HL-60 (cell line): ENCODE measurements around the gene LRRC42.

Experiments
- POLR2AphosphoS5 ChIP-seq: IDR thresholded peaks from 2 replicates; pipeline ENCODE4 v1.6.1; 2012; ENCODE audit warnings: low read depth
- SPI1 ChIP-seq: IDR thresholded peaks from 2 replicates; pipeline ENCODE4 v1.6.1; 2012; ENCODE audit warnings: low read depth, mild to moderate bottlenecking, borderline replicate concordance
- TF ChIP-seq, protein P1 (sequence below): IDR thresholded peaks from one replicate; pipeline ENCODE4 v1.5.1; 2011; ENCODE audit warnings: low read length, control low read depth, inconsistent platforms; ENCODE audit not compliant: insufficient read depth

DNA sequence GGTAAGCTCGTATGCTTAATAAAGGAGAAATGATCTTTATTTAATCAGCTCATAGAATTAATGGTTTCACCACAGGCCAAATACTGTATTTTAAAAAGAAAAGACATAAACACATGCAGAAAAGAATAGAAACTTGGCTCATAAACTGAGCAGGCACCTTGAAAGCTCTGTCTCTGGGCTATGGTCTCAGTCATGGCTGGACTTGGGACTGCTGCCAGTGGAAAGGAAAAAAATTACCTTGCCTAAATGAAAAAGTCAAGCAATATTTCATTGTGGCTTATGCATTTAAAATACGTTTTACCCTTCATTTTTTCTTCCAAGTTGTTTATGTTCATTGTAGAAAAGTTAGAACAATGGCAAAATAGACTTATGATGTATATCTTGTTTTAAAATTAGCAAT lies 8.0 kb downstream of the LRRC42 start:
- TF ChIP-seq POLR2AphosphoS5, result no peak
- TF ChIP-seq, protein P1, sequence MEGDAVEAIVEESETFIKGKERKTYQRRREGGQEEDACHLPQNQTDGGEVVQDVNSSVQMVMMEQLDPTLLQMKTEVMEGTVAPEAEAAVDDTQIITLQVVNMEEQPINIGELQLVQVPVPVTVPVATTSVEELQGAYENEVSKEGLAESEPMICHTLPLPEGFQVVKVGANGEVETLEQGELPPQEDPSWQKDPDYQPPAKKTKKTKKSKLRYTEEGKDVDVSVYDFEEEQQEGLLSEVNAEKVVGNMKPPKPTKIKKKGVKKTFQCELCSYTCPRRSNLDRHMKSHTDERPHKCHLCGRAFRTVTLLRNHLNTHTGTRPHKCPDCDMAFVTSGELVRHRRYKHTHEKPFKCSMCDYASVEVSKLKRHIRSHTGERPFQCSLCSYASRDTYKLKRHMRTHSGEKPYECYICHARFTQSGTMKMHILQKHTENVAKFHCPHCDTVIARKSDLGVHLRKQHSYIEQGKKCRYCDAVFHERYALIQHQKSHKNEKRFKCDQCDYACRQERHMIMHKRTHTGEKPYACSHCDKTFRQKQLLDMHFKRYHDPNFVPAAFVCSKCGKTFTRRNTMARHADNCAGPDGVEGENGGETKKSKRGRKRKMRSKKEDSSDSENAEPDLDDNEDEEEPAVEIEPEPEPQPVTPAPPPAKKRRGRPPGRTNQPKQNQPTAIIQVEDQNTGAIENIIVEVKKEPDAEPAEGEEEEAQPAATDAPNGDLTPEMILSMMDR, result no peak
- no peak for TF ChIP-seq SPI1
